ENCODE data around the gene METRNL. TPM values are rescaled to one million over a fixed set of nuclear protein-coding genes. Genes with fewer than 3 reads are reported as not detected.

The METRNL gene
- total RNA-seq, 1 experiment from 2014 or later = 30.6 TPM

- H3F3A ChIP-seq (ENCODE audit: low read length, unreplicated experiment) = no peaks in the 10 kb centered on the region
- H3K4me2 ChIP-seq (ENCODE audit: low read length) = peak overlapping the region; percentile 53; the same call in 1 of the 2 replicates
- TF ChIP-seq EZH2phosphoT487 (IDR thresholded peaks at IDR 0.05; ENCODE audit: borderline replicate concordance, low read length) = no peak
- no peak for TF ChIP-seq EZH2 (IDR thresholded peaks at IDR 0.05; ENCODE audit: low read length, unreplicated experiment)
- no peak for TF ChIP-seq CTCF (conservative IDR thresholded peaks at IDR 0.05; ENCODE audit: low read depth, low read length)
- H3K9me2 ChIP-seq (replicated peaks; ENCODE audit: low read length) = no peaks in the 10 kb centered on the region
- CTCF ChIA-PET = no interaction called here
- H3K27ac ChIP-seq (ENCODE audit: low read length) = no peak overlapping the region
- H3K4me1 ChIP-seq (ENCODE audit: insufficient read depth, low read length) = peaks cover 36% of the 10 kb centered on the region
- no peaks in the 10 kb centered on the region for H3K27me3 ChIP-seq (ENCODE audit: low read length)
- H3K36me3 ChIP-seq (ENCODE audit: low read depth, low read length) = no peaks in the 10 kb centered on the region
- intact Hi-C loops (cut with micrococcal nuclease) = no loop called here
- no peaks in the 10 kb centered on the region for H3K79me2 ChIP-seq (ENCODE audit: low read length)
- ATAC-seq = no peak
- DNase-seq = no peak
- H4K20me1 ChIP-seq (ENCODE audit: low read length) = no peaks in the 10 kb centered on the region
- no peak overlapping the region for H3K9ac ChIP-seq (ENCODE audit: low read length)
- POLR2A ChIA-PET (ENCODE audit: unreplicated experiment) = no interaction called here
- no peak overlapping the region for H3K4me3 ChIP-seq (ENCODE audit: low read length)
- H3K9me3 ChIP-seq (ENCODE audit: low read length) = no peaks in the 10 kb centered on the region
- no TSS peak for BruUV-seq (replicated peaks)
- no peak overlapping the region for H2AFZ ChIP-seq (ENCODE audit: low read length)
These were observed 12.8 kb downstream of the METRNL start for GRCh38 chr17:83092186-83092585.

DNA sequence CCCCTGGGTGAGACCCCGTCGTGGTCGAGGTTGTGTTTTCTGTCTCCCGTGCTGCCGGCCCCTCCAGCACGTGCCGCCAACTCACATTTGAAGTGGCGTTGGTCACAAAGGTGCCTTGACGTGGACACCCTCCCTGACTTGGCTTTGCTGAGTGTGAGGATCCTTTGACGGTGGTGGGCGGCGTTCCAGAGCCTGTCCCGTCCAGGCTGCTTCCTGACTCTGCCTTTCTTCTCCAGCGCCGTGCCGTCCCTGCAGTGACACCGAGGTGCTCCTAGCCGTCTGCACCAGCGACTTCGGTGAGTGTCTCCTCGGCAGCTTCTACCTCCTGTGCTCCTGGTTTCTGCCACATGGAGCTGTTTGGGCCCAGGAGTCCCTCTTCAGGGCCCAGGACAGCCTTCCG is 13.5 kb downstream of the METRNL start:
- no peak for ATAC-seq
- Histone ChIP-seq H3K79me2 (ENCODE audit: low read length) (no peaks in the 10 kb centered on the region), H3K4me3 (ENCODE audit: low read length) (no peak overlapping the region), H3K4me1 (ENCODE audit: insufficient read depth, low read length) (peaks cover 38% of the 10 kb centered on the region), H3K4me2 (ENCODE audit: low read length) (no peak overlapping the region), H4K20me1 (ENCODE audit: low read length) (no peaks in the 10 kb centered on the region), H3K36me3 (ENCODE audit: low read depth, low read length) (no peaks in the 10 kb centered on the region), H3K27ac (ENCODE audit: low read length) (no peak overlapping the region), H3F3A (ENCODE audit: low read length, unreplicated experiment) (no peaks in the 10 kb centered on the region), H2AFZ (ENCODE audit: low read length) (no peak overlapping the region), H3K9ac (ENCODE audit: low read length) (no peak overlapping the region), H3K27me3 (ENCODE audit: low read length) (no peaks in the 10 kb centered on the region), H3K9me3 (ENCODE audit: low read length) (no peaks in the 10 kb centered on the region), H3K9me2 (replicated peaks; ENCODE audit: low read length) (no peaks in the 10 kb centered on the region)
- BruUV-seq (replicated peaks) = no TSS peak
- POLR2A ChIA-PET (ENCODE audit: unreplicated experiment) = no interaction called here
- CTCF ChIA-PET = no interaction called here
- intact Hi-C loops (cut with micrococcal nuclease) = no loop called here
- DNase-seq = no peak
- no peak for TF ChIP-seq CTCF (conservative IDR thresholded peaks at IDR 0.05; ENCODE audit: low read depth, low read length)
- TF ChIP-seq EZH2phosphoT487 (IDR thresholded peaks at IDR 0.05; ENCODE audit: borderline replicate concordance, low read length) = no peak
- TF ChIP-seq EZH2 (IDR thresholded peaks at IDR 0.05; ENCODE audit: low read length, unreplicated experiment) = no peak

DNA sequence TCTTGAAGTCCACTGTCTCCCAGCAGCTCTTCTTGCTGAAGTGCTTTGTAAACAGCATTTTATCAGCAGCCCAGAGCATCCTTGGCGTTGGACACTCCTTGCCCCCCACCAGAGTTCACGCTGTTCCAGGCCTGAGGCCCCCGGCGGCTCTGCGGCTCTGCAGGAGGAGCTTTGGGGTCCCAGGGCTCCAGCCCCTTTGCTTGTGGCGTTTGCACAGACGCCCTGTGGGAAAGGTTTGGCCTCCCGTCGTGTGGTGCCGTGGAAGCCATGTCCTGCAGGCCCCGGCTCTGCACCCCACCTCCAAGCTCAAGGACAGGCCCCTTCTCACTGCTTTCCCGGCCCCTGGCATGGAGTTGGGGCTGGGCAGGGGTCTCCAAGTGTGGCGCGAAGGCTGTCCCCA is 14.1 kb downstream of the METRNL start:
- Histone ChIP-seq H2AFZ (ENCODE audit: low read length) (no peak overlapping the region), H3K27ac (ENCODE audit: low read length) (no peak overlapping the region), H3F3A (ENCODE audit: low read length, unreplicated experiment) (no peaks in the 10 kb centered on the region), H3K79me2 (ENCODE audit: low read length) (no peaks in the 10 kb centered on the region), H3K9ac (ENCODE audit: low read length) (no peak overlapping the region), H3K36me3 (ENCODE audit: low read depth, low read length) (no peaks in the 10 kb centered on the region), H3K4me2 (ENCODE audit: low read length) (no peak overlapping the region), H3K27me3 (ENCODE audit: low read length) (no peaks in the 10 kb centered on the region), H3K9me3 (ENCODE audit: low read length) (no peaks in the 10 kb centered on the region), H4K20me1 (ENCODE audit: low read length) (no peaks in the 10 kb centered on the region), H3K9me2 (replicated peaks; ENCODE audit: low read length) (no peaks in the 10 kb centered on the region), H3K4me3 (ENCODE audit: low read length) (no peak overlapping the region), H3K4me1 (ENCODE audit: insufficient read depth, low read length) (peaks cover 38% of the 10 kb centered on the region)
- intact Hi-C loops (cut with micrococcal nuclease) = no loop called here
- ChIA-PET POLR2A (ENCODE audit: unreplicated experiment) (no interaction called here), CTCF (no interaction called here)
- TF ChIP-seq EZH2 (IDR thresholded peaks at IDR 0.05; ENCODE audit: low read length, unreplicated experiment) (no peak), EZH2phosphoT487 (IDR thresholded peaks at IDR 0.05; ENCODE audit: borderline replicate concordance, low read length) (no peak), CTCF (conservative IDR thresholded peaks at IDR 0.05; ENCODE audit: low read depth, low read length) (no peak)
- ATAC-seq (no peak), DNase-seq (no peak)
- BruUV-seq (replicated peaks) = no TSS peak

Data from PC-3 (cell line).